Melanocyte of skin (primary cell): ENCODE measurements around the gene MCM5. TPM values are rescaled to one million over a fixed set of nuclear protein-coding genes. Genes with fewer than 3 reads are reported as not detected.

Experiments used
- total RNA-seq, 2 donors: library from RNA; depleted of rRNA; stranded (reverse); fragments of >200 nt; gene quantifications; 2 replicates each; pipeline ENCODE4 v1.2.3, GENCODE V29; 2012

The MCM5 gene
- 10 to 100 TPM; 28.6 to 71.9 TPM for total RNA-seq

GRCh38 chr22:35399678-35400500, at the start of gene MCM5:
MCM5 (plus strand) TSS chr22:35400140; CDS start chr22:35400439, 299 bp downstream.

GRCh38 chr22:35380537-35381423, 19.2 kb upstream of the MCM5 start, which contains the start of gene HMOX1:
HMOX1 (plus strand) TSS chr22:35381096; CDS start chr22:35381174, 78 bp downstream.

Other genes with a start within 250 kb of the MCM5 start
- 10 to 100 TPM; 17.6 to 20.3 TPM for gene HMGXB4, start 142.6 kb upstream of the MCM5 start, total RNA-seq
- gene TOM1, start 100.2 kb upstream of the MCM5 start, total RNA-seq = 10 to 100 TPM; 77.8 to 81.9 TPM
- 10 to 100 TPM; 22.7 to 54.3 TPM for gene HMOX1, start 19.0 kb upstream of the MCM5 start, total RNA-seq
- gene RASD2, start 140.7 kb downstream of the MCM5 start, total RNA-seq = under 1 TPM in 1 of 2 donors, not detected in 1; 0.34 TPM
- gene MB, start 217.2 kb downstream of the MCM5 start, total RNA-seq = not detected
- gene APOL6, start 248.3 kb downstream of the MCM5 start, total RNA-seq = 10 to 100 TPM; 45.8 to 51.3 TPM